K562 (cell line): ENCODE measurements around the gene EVC. TPM values are rescaled to one million over a fixed set of nuclear protein-coding genes. Genes with fewer than 3 reads are reported as not detected.

Experiments
- BCL6 ChIP-seq: fragments of 250-450 bp; sonication (Bioruptor Pico); IDR thresholded peaks from 2 replicates; pipeline ENCODE4 v1.4.0; 2020
- FOXJ3 ChIP-seq: sonication (generic); formaldehyde crosslinking; IDR thresholded peaks from 2 replicates; pipeline ENCODE4 v1.4.0; 2020; ENCODE audit warnings: mild to moderate bottlenecking, missing genetic modification reagents
- RBM17 ChIP-seq: fragments of 200-400 bp; formaldehyde crosslinking; IDR thresholded peaks from 2 replicates; pipeline ENCODE4 v1.6.1; 2017; ENCODE audit warnings: low read depth, mild to moderate bottlenecking, low read length, borderline replicate concordance
- SIN3B ChIP-seq: fragments of 450-650 bp; IDR thresholded peaks from 2 replicates; pipeline ENCODE4 v1.6.1; 2017; ENCODE audit warnings: low read depth, mild to moderate bottlenecking, moderate library complexity
- SMARCE1 ChIP-seq: fragments of 450-650 bp; IDR thresholded peaks from 2 replicates; pipeline ENCODE4 v1.7.1; 2016; ENCODE audit warnings: mild to moderate bottlenecking
- polyA plus RNA-seq, 8 experiments: library from polyadenylated mRNA; depleted of rRNA in 4 of 8; stranded (reverse) in 5 of 8; unstranded in 3 of 8; fragments of >200 nt; fragmentation: Nextera tagmentation in 2 of 8; fragmentation: Illumina TruSeq in 1 of 8; extraction: Ambion mirVana in 2 of 8; extraction: Trizol in 1 of 8; gene quantifications; 2 replicates each; pipeline versions ENCODE4 v1.2.1 to v1.2.3, GENCODE V29; 2011 to 2014; ENCODE audit warnings: inconsistent platforms in 1 of 8, missing spikeins in 1 of 8
- total RNA-seq, 7 experiments: library from RNA; depleted of rRNA in 6 of 7; stranded (reverse); fragments of >200 nt in 6 of 7; fragmentation: Illumina TruSeq in 2 of 7; extraction: Trizol in 2 of 7; gene quantifications; 2 replicates each; pipeline versions ENCODE4 v1.2.1 to v1.2.3, GENCODE V29; 2011 to 2021; ENCODE audit warnings: low replicate concordance in 1 of 7
- TF ChIP-seq, protein P1 (sequence below): fragments of 450-650 bp; IDR thresholded peaks from 2 replicates; pipeline ENCODE4 v1.6.1; 2016; ENCODE audit warnings: mild to moderate bottlenecking, moderate library complexity
- TF ChIP-seq, protein P2 (sequence below): IDR thresholded peaks from 3 replicates; pipeline ENCODE4 v1.6.1; 2011; ENCODE audit warnings: borderline replicate concordance, mild to moderate bottlenecking; ENCODE audit not compliant: insufficient read length, insufficient read depth
- TF ChIP-seq, protein P3 (sequence below): fragments of 450-650 bp; conservative IDR thresholded peaks from 2 replicates; pipeline ENCODE4 v1.6.1; 2016; ENCODE audit warnings: missing genetic modification characterization, low read depth, mild to moderate bottlenecking, missing compliant biosample characterization, moderate library complexity

The EVC gene
- total and polyA plus RNA-seq, 9 of the 15 experiments (the other 6 are each of a cell fraction or from before 2014, with no cell fraction given), result 0.03 to 3.2 (median 1.1) TPM

DNA sequence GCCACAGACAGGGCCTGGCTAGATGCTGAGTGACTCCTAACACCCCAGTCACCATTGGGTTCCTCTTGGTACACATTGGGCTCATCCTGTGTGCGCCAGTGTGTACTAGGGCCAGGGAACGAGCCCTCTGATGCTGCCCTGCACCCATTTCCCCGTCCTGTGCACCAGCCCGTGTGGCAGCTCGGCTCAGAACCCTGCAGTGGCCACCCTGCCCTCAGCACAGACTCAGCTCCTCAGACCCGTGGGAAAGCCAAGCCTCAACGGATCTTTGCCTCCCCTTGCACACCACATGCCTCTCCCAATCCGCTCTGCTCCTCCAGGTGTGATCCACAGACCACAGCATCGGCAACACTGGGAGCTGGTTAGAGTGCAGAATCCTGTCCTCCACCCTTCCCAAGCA is 38.6 kb downstream of the EVC start (continued):
- TF ChIP-seq, protein P1, sequence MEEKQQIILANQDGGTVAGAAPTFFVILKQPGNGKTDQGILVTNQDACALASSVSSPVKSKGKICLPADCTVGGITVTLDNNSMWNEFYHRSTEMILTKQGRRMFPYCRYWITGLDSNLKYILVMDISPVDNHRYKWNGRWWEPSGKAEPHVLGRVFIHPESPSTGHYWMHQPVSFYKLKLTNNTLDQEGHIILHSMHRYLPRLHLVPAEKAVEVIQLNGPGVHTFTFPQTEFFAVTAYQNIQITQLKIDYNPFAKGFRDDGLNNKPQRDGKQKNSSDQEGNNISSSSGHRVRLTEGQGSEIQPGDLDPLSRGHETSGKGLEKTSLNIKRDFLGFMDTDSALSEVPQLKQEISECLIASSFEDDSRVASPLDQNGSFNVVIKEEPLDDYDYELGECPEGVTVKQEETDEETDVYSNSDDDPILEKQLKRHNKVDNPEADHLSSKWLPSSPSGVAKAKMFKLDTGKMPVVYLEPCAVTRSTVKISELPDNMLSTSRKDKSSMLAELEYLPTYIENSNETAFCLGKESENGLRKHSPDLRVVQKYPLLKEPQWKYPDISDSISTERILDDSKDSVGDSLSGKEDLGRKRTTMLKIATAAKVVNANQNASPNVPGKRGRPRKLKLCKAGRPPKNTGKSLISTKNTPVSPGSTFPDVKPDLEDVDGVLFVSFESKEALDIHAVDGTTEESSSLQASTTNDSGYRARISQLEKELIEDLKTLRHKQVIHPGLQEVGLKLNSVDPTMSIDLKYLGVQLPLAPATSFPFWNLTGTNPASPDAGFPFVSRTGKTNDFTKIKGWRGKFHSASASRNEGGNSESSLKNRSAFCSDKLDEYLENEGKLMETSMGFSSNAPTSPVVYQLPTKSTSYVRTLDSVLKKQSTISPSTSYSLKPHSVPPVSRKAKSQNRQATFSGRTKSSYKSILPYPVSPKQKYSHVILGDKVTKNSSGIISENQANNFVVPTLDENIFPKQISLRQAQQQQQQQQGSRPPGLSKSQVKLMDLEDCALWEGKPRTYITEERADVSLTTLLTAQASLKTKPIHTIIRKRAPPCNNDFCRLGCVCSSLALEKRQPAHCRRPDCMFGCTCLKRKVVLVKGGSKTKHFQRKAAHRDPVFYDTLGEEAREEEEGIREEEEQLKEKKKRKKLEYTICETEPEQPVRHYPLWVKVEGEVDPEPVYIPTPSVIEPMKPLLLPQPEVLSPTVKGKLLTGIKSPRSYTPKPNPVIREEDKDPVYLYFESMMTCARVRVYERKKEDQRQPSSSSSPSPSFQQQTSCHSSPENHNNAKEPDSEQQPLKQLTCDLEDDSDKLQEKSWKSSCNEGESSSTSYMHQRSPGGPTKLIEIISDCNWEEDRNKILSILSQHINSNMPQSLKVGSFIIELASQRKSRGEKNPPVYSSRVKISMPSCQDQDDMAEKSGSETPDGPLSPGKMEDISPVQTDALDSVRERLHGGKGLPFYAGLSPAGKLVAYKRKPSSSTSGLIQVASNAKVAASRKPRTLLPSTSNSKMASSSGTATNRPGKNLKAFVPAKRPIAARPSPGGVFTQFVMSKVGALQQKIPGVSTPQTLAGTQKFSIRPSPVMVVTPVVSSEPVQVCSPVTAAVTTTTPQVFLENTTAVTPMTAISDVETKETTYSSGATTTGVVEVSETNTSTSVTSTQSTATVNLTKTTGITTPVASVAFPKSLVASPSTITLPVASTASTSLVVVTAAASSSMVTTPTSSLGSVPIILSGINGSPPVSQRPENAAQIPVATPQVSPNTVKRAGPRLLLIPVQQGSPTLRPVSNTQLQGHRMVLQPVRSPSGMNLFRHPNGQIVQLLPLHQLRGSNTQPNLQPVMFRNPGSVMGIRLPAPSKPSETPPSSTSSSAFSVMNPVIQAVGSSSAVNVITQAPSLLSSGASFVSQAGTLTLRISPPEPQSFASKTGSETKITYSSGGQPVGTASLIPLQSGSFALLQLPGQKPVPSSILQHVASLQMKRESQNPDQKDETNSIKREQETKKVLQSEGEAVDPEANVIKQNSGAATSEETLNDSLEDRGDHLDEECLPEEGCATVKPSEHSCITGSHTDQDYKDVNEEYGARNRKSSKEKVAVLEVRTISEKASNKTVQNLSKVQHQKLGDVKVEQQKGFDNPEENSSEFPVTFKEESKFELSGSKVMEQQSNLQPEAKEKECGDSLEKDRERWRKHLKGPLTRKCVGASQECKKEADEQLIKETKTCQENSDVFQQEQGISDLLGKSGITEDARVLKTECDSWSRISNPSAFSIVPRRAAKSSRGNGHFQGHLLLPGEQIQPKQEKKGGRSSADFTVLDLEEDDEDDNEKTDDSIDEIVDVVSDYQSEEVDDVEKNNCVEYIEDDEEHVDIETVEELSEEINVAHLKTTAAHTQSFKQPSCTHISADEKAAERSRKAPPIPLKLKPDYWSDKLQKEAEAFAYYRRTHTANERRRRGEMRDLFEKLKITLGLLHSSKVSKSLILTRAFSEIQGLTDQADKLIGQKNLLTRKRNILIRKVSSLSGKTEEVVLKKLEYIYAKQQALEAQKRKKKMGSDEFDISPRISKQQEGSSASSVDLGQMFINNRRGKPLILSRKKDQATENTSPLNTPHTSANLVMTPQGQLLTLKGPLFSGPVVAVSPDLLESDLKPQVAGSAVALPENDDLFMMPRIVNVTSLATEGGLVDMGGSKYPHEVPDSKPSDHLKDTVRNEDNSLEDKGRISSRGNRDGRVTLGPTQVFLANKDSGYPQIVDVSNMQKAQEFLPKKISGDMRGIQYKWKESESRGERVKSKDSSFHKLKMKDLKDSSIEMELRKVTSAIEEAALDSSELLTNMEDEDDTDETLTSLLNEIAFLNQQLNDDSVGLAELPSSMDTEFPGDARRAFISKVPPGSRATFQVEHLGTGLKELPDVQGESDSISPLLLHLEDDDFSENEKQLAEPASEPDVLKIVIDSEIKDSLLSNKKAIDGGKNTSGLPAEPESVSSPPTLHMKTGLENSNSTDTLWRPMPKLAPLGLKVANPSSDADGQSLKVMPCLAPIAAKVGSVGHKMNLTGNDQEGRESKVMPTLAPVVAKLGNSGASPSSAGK, result no peak
- TF ChIP-seq, protein P2, sequence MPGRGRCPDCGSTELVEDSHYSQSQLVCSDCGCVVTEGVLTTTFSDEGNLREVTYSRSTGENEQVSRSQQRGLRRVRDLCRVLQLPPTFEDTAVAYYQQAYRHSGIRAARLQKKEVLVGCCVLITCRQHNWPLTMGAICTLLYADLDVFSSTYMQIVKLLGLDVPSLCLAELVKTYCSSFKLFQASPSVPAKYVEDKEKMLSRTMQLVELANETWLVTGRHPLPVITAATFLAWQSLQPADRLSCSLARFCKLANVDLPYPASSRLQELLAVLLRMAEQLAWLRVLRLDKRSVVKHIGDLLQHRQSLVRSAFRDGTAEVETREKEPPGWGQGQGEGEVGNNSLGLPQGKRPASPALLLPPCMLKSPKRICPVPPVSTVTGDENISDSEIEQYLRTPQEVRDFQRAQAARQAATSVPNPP, result no peak
- TF ChIP-seq, protein P3, sequence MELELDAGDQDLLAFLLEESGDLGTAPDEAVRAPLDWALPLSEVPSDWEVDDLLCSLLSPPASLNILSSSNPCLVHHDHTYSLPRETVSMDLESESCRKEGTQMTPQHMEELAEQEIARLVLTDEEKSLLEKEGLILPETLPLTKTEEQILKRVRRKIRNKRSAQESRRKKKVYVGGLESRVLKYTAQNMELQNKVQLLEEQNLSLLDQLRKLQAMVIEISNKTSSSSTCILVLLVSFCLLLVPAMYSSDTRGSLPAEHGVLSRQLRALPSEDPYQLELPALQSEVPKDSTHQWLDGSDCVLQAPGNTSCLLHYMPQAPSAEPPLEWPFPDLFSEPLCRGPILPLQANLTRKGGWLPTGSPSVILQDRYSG (tag), result no peak
- TF ChIP-seq RBM17 (no peak), SMARCE1 (no peak), BCL6 (CRISPR knock-in tag) (no peak), FOXJ3 (no peak), SIN3B (no peak)
- TF ChIP-seq, all 486 proteins: peak for 0
